MM.1S (cell line): ENCODE measurements around the gene CCER1.

Experiments used
- CTCF ChIP-seq: fragments of 300-600 bp; sonication (generic); IDR thresholded peaks from 2 replicates; pipeline ENCODE4 v1.5.1; 2016; ENCODE audit warnings: antibody characterized with exemption, low read length, mixed read lengths
- EZH2 ChIP-seq: fragments of 300-600 bp; sonication (generic); optimal IDR thresholded peaks from 2 replicates; pipeline ENCODE3; 2017; ENCODE audit warnings: low read depth, mild to moderate bottlenecking, antibody characterized with exemption, low read length, mixed read lengths
- EZH2phosphoT487 ChIP-seq: fragments of 300-600 bp; sonication (generic); IDR thresholded peaks from 2 replicates; pipeline ENCODE4 v1.6.1; 2018; ENCODE audit warnings: antibody characterized with exemption, low read length

GRCh38 chr12:90979951-90980350 is 25.0 kb upstream of the CCER1 start:
- TF ChIP-seq CTCF (no peak), EZH2phosphoT487 (no peak), EZH2 (no peak)
